Left kidney (tissue), 8 donors: ENCODE results near the gene PLIN4. TPM values are rescaled to one million over a fixed set of nuclear protein-coding genes. Genes with fewer than 3 reads are reported as not detected.
"Not testable (repeated sequence)": the region's sequence is repeated elsewhere in the genome, so short reads cannot be mapped to it uniquely, and the experiment has no call there.

Experiments used
- DNase-seq: peaks from one replicate; pipeline ENCODE4 v3.0.0-alpha.2; 2013
- long read RNA-seq, 8 donors: transcript quantifications; one replicate each; lab custom pipeline, GENCODE V29; 2026
- polyA plus RNA-seq: library from polyadenylated mRNA; unstranded; fragments of 120-200 nt; gene quantifications from one replicate; pipeline ENCODE4 v1.2.1, GENCODE V29; 2013; ENCODE audit not compliant: insufficient read length

Gene PLIN4, protein sequence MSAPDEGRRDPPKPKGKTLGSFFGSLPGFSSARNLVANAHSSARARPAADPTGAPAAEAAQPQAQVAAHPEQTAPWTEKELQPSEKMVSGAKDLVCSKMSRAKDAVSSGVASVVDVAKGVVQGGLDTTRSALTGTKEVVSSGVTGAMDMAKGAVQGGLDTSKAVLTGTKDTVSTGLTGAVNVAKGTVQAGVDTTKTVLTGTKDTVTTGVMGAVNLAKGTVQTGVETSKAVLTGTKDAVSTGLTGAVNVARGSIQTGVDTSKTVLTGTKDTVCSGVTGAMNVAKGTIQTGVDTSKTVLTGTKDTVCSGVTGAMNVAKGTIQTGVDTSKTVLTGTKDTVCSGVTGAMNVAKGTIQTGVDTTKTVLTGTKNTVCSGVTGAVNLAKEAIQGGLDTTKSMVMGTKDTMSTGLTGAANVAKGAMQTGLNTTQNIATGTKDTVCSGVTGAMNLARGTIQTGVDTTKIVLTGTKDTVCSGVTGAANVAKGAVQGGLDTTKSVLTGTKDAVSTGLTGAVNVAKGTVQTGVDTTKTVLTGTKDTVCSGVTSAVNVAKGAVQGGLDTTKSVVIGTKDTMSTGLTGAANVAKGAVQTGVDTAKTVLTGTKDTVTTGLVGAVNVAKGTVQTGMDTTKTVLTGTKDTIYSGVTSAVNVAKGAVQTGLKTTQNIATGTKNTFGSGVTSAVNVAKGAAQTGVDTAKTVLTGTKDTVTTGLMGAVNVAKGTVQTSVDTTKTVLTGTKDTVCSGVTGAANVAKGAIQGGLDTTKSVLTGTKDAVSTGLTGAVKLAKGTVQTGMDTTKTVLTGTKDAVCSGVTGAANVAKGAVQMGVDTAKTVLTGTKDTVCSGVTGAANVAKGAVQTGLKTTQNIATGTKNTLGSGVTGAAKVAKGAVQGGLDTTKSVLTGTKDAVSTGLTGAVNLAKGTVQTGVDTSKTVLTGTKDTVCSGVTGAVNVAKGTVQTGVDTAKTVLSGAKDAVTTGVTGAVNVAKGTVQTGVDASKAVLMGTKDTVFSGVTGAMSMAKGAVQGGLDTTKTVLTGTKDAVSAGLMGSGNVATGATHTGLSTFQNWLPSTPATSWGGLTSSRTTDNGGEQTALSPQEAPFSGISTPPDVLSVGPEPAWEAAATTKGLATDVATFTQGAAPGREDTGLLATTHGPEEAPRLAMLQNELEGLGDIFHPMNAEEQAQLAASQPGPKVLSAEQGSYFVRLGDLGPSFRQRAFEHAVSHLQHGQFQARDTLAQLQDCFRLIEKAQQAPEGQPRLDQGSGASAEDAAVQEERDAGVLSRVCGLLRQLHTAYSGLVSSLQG (N-terminal part only)
- polyA plus RNA-seq = 1.3 TPM
- long read RNA-seq, donor 1, partial matches to known transcripts = 123 of 128 reads
- long read RNA-seq, donor 1, other reads (novel, unspliced or antisense) = 5 of 128 reads
- long read RNA-seq, donor 2 = 0 reads
- long read RNA-seq, donor 3 = 0 reads
- long read RNA-seq, donor 4 = 0 reads
- long read RNA-seq, donor 5, partial matches to known transcripts = 41 of 55 reads
- long read RNA-seq, donor 5, other reads (novel, unspliced or antisense) = 14 of 55 reads
- long read RNA-seq, donor 6 = 0 reads
- long read RNA-seq, donor 7 = 0 reads
- long read RNA-seq, donor 8 = 0 reads

DNA sequence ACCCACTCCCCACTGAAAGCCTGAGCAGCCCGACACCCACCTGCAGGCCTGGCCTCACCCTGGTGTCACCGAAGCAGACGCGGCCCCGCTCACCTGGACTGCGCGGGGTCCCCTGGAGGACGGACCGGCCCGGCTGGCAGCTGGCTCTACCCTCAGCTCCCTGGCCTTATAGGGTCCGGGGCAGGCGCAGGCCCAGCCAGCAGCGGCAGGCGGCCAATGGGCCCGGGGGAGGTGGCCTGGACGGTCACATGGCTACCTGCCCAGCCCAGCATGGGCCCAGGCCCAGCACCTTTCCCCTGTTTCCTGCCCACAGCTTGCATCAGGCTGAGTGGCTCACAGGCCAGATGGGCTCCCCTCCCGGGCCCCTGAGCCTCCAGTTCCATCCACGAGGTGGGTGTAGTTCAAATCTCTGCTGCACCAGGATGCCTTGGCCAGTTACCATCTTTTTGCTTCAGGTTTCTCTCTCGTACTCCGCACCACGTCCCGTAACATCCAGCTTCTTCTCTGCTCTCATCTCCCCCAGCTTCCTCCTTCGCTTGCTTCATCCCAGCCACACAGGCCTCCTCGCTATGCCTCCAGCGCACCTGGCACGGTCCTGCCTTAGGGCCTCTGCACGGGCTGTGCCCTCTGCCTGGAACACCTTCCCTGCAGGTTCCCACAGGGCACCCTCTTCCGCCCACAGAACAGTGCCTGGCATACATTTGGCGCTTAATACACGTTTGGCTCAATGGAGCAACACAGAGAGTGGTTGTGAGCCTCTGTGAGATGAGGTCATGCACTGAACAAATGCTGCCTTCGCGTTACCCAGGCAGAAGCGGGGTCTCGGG, at the start of gene PLIN4:
Gene PLIN4, minus strand, starts transcription at position 142 of the 827 bp plus-strand sequence. CDS start 214 bp downstream, outside the sequence.
- DNase-seq = no peak

DNA sequence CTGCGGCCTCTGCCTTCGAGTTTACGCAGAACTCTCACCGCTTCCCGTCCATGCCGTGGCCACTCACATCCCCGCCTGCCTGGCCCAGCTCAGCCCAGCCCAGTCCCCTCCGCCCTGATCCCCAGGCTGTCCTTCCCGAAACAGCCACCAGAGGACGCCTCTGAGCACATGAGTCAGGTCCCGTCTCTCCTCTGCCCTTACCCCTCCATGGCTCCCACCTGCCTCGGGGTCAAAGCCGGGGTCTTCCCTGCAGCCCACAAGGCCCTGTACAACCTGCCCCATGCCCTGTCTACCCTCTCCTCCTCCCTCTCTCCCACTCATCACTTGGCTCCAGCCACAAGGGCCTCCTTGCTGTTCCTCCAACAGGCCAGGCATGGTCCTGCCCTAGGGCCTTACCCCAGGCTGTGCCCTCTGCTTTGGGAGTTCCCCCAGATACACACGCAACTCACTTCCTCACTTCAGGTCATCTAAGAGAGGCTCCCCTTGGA, 49.3 kb upstream of the PLIN4 start:
- DNase-seq = no peak

DNA sequence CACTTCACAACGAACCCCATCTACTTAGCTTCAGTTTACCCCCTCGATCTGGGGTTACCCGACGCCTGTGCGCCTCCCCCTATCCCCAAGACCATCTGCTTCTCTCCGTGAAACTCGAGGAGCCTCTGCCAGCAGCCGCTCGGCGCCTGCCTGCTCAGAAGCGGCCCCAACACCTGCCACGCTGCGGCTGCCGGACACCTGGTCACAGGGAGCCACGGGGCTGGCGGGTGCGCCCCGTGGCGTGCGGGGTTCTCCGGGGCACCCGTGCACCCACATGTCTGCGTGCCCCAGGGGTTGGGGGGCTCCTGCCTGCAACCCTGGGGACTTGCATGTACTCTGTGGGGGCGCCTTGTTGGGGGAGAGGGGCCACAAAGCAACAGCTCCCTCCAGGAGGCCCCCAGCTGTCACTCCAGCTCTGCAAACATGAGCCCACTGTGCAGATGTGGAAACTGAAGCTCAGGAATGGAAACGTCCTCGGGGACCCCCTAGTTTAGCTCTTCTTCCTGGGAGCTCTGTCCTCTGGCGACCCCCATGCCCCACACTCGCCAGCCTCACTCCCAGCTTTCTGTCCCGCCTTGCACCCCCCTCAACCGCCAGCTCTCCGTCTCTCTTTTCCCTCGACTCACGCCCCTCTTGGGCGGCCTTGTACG, 48.2 kb upstream of the PLIN4 start:
- DNase-seq = no peak

DNA sequence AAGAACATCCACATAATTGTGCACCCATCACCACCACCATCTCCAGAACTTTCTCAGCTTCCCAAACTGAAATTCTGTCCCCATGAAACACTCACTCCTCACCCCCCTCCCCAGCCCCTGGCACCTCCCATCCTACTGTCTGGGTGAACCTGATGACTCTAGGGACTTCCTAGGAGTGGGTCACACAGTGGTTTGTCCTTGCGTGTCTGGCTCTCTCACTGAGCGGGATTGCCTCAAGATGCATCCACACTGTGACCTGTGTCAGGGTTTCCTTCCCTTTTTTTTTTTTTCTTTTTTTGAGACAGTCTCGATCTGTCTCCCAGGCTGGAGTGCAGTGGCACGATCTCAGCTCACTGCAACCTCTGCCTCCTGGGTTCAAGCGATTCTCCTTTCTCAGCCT, 45.3 kb upstream of the PLIN4 start:
- DNase-seq = not testable (repeated sequence)

DNA sequence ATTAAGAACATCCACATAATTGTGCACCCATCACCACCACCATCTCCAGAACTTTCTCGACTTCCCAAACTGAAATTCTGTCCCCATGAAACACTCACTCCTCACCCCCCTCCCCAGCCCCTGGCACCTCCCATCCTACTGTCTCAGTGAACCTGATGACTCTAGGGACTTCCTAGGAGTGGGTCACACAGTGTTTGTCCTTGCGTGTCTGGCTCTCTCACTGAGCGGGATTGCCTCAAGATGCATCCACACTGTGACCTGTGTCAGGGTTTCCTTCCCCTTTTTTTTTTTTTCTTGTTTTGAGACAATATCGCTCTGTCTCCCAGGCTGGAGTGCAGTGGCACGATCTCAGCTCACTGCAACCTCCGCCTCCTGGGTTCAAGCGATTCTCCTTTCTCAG, 43.8 kb upstream of the PLIN4 start:
- DNase-seq = not testable (repeated sequence)

DNA sequence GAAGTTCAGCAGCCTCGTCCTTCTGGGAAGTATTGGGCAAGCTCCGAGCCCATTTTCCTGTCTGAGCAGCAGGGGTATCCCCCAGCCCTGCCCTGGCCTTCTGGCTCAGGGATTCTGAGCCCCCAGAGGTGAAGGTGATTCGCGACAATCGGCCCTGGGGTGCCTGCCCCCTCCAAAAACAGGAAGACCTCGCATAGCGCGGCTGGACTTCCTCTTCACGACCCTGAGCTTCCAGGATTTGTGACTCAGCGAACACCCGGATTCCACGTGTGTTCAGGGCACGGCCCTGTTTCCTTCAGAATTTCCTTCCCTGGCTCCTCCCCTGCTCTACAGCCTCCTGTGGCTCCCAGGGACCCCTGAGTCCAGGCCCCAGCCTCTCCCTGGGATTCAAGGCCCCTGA, 41.3 kb upstream of the PLIN4 start, which contains the start of gene SEMA6B:
Gene SEMA6B, minus strand, starts transcription at position 116 of the 400 bp plus-strand sequence. CDS start 1,227 bp downstream, outside the sequence.
- DNase-seq = no peak

DNA sequence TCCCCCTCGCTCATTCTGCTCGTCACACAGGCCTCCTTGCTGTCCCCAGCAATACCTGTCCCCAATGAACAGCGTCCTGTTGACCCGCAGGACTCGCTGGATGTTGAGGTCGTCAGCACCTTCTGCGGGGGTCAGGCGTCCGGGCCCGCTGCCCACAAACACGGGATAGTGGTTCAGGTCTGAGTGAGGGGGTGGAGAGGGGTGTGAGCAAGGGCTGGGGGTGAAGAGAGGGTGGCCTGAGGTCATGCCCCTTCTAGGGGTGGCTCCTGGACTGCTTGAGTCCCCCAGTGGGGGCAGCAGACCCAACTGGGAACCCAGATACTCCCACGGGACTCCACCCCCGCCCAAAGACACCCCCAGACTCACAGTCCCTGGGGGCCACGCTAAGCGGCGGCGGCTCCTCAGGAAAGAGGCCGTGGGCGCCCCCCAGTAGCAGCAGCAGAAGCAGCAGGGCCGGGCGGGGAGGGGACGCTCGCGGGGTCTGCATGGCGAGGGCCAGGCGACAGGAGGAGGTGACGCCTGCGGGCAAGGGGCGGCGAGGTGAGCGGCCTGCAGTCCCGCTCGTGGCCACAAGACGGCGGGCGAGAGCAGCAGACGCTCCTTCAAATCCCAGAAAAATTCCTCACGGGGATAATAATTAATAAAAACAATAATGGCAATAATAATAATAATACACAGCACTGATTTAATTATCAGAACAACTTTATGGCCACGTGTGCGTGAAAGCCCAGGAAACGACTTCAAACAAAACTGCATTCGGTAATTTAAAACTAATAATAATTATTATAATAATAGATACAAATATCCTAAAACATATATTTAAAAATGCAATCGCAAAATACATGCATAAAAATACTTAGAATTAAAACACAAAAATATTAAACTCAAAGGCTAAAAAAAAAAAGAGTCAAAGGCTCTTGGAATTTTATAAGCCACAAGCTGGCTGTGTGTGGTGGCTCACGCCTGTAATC, 40.0 kb upstream of the PLIN4 start:
- no peak for DNase-seq

DNA sequence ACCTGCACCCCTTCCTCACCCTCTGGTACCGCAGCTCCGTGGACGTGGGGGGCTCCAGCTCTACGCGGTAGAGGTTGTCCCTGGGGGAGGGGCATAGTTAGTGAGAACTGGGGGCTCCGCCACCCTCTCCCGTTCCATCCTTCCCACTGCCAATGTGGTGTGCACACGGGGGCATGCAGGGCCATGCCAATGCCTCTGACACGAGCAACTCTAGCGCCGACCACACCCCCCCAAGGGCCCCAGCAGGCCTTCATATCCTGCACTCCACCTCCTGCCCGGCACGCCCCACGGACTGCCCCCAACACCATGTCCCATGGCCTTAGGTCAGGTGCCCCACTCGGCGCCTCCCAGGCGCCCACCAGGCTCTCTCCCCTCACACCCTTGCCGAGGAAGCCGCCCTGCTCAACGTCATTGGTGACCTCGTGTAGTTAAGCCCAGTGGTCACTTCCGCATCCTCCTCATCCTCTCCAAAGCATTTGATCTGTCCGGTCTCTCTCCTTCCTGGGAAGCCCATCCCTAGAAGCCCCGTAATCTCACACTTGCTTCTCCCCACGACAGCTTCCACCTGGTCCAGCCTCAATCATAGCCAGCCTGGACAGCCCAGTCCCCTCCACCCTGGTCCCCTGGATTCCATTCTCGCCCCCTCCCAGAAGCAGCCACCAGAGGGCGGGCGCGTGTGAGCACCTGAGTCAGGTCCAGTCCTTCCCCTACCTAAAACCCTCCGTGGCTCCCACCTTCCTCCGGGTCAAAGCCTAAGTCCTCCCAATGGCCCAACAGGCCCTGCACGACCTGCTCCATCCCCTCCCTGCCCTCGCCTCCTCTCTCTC, 39.1 kb upstream of the PLIN4 start:
- no peak for DNase-seq

DNA sequence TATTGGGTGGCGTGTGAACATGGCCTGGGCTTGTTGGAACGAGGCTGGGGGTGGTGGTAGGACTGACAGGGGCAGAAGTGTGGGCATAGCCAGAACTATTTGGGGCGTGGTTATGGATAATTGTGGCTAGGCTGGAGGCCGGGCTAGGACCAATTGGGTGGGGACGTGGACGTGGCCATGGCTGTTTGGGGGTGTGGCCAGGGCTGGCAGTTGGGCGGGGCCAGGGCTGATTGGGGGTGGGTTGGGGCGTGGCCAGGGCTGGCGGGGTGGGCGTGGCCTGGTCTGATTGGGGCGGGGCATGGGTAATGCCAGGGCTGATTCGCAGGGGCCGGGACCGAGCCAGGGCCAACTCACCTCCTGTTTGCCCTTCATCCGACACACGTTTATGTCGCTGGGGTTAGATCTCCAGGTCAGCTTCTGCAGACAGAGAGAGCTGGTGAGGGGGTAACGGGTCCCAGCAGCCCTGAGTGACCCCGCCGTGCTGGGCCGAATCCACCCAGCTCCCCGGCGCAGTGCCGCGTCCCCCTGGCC, 38.4 kb upstream of the PLIN4 start:
- DNase-seq = no peak

DNA sequence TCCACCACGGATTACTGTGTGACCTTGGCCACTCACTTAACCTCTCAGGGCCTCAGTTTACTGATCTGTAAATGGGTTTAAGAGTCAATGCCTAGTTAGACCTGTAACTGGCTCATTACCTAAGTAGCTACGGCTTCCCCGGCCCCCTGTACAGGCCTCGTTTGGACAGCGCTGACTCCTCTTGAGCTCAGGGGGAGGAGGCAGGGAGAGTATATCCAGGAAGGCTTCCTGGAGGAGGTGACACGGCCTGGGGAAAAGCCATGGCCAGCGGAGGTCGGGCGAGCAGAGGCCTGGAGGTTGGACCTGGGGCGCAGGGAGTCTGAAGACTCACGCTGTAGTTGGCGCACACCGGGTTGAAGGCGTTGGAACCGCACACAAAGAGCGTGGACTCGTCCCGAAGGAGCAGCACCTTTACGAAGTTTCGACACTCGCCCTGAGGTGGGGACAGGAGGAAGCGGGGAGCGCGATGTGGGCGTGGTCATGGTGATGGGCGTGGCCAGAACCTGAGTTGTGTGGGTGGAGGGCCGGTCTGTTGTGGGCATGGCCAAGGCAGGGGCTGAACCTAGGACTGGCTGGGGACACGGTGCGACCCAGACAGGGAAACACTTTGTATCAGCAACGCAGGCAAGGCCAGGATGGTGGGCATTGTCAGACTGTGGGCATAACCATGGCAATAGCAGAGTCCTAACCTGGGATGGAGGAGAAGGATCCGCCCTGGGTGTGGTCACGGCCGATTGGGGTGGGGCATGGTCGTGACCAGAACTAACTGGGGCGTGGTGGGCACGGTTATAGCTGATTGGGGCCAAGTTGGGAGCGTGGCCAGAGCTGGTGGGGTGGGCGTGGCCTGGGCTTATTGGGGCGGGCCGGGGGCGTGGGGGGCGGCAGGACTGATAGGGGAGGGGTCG, 37.6 kb upstream of the PLIN4 start:
- DNase-seq = no peak

DNA sequence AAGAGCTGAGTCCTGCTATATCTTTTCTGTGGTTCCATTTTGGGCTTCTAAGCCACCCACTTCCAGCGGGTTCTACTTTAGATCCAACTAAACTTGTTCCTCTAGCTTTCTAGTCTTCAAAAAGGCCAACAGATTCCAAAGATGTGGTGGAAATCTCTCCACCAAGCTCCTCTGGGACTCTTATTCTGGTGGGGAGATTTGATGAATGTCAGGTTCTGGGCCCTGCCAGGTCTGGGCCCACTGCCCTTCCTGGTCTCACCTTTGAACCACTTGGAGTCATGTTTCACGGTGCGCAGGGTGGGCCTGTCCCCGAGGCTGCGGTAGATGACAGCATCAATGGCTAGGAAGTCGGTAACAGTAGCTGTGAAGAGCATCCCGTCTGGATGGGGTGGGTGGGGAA, 36.4 kb upstream of the PLIN4 start:
- no peak for DNase-seq

DNA sequence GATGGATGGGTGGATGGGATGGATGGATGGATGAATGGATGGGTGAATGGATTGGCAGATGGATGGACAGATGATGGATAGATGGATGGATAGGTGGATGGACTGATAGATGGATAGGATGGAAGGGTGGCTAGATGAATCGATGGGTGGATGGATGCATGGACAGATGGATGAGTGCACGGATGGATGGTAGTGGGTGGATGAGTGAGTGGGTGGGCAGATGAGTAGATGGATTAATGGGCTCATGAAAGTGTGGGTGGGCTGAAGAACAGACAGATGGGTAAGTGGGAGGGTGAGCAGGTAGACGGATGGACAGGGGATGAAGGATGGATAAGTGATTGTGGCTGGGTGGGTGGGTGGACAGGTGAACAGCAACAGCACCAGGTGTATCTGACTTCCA, 35.5 kb upstream of the PLIN4 start:
- DNase-seq = no peak

DNA sequence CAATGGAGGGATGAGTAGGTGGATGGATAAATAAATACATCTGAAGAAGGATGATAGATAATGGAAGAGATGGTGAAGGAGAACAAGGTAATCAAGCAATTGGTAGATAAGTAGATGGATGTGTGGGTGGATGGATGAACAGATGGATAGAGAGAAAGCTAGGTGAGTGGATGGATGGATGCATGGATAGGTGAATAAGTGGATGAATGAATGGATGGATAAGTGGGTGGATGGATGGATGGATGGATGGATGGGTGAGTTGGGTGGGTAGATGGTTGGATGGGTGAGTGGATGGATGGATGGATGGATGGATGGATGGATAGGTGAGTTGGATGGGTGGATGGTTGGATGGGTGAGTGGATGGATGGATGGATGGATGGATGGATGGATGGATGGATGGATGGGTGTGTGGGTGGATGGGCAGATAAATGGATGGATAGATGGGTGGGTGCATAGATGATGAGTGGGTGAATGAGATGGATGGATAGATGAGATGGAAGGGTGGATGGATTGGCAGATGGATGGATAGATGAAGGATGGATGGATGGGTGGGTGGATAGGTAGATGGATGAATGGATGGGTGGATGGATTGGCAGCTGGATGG, 34.9 kb upstream of the PLIN4 start:
- no peak for DNase-seq

DNA sequence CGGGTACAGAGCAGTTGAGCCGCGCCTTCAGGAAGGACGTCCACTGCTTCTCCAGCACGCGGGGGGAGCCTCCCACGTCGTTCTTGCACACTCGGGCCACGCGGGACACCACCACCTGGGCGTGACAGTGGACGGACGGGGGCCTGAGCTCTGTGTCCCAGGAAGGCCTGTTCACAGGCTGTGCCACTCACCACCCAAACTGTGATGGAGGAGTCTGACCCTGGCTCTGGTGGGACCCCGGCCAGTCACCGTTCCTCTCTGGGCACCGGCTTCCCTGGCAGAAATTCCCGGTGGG, 34.2 kb upstream of the PLIN4 start:
- DNase-seq = no peak

DNA sequence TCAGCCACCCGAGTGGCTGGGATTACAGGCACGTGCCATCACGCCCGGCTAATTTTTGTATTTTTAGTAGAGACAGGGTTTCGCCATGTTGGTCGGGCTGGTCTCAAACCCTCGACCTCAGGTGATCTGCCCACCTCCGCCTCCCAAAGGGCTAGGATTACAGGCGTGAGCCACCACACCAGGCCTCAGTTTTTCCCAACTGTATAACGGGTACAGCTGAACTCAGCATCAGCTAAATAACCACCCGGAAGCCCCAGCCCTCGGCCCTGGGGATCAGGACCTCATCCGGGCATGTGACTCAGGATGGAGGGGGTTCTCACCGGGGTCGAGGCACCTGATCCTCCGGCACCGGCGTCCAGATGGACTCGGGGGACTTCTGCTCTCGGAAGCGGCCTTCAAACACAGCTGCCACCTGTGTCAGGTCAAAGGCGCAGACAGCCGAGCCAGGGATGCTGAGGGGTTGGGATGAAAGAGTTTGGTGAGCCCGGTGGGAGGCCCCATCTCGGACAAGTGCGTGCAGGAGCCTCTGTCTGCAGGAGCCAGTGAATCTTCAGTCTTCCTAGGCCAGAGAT, 32.3 kb upstream of the PLIN4 start:
- DNase-seq = no peak

DNA sequence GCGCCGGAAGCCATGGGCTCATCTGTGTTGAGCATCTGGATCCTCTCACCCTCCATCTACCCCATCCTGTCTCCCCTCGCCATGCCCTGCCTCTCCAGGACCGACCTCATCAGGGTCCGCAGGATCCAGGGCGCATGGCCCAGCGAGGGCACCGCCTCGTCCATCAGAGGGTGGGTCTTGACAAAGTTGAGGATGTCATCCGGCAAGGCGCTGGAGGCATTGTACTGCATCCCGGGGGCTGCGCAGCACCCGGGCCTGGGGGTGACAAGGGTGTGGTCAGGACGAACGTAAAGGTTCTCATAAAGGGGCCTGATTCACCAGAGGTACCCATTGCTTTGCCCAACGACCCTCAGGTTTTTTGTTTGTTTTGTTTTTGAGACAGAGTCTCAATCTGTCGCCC, 31.7 kb upstream of the PLIN4 start:
- no peak for DNase-seq
